Epithelial cell of prostate (primary cell): ENCODE measurements around the gene KIRREL3.

Experiments used
- DNase-seq: peaks from one replicate; pipeline ENCODE4 v3.0.0-alpha.2; 2011; ENCODE audit warnings: low read depth, low spot score
- H3K27ac ChIP-seq: fragments of 450-650 bp; 2 replicates; pipeline ENCODE4 v1.5.1; 2017; ENCODE audit warnings: mild to moderate bottlenecking

Gene KIRREL3

DNA sequence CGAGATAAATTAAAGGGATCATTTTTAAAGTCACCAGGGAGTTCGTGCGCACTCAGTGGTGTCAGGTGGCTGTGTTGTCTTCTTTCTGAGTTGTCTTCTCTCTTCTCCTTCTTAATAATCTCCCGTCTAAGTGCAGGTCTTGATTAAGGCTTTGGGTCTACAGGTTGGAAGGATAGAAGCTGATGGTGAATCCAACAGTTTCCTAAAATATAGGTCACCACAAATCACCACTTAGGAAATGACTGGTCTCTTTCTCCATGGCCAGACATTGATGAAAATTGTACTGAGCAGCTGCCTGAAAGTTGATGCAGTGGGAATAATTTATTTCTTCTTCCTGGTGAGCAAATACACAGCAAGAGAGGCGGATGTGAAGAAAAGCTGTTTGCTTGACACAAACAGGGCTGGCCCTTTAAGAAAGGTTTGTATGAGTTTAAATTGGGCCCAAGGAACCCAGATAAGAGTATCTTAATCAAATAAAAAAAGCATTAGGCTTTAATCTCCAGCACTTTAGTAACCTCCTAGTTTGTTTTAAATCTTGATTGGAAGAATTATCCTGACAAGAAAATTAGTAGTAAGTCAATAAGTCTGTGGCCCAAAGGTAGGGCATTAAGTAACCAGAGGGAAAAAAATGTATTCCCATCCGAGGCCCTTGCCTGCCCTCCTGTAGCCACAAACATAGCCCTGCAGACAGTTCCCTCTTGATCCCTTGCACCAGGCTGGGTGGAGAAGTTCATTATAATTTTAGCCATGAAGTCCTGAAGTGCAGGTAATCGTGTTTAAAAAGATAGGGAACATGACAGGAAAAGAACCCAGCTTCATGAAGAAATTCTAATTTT lies 245.8 kb downstream of the KIRREL3 start:
- DNase-seq = no peak
- no peak overlapping the region for H3K27ac ChIP-seq

GRCh38 chr11:126753990-126754389 lies 246.6 kb downstream of the KIRREL3 start:
- H3K27ac ChIP-seq = no peak overlapping the region
- DNase-seq = no peak

DNA sequence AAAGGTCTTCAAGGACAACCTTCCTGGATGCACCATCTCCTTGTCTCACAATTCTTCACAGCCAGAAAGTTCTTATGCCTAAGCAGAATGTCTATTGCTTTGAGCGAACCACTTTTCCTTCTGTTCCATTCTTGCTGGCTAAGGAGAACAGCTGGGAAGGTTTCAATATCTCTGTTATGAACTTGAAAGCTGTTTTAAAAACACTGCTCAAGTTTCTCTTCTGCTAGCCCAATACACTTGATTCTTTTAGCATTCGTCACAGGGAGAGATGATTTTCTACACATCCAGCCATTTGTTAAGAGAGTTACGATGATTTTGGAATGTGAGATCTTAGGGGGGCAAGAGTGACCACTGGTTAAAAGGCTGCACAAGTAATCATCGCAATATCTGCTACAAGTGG lies 249.3 kb downstream of the KIRREL3 start:
- DNase-seq = no peak
- H3K27ac ChIP-seq = no peak overlapping the region

GRCh38 chr11:126748793-126749192 lies 251.8 kb downstream of the KIRREL3 start:
- H3K27ac ChIP-seq = no peak overlapping the region
- DNase-seq = no peak

- no peak for DNase-seq
- H3K27ac ChIP-seq = no peak overlapping the region
These were observed 252.3 kb downstream of the KIRREL3 start for GRCh38 chr11:126748100-126748791.

- no peak overlapping the region for H3K27ac ChIP-seq
These were observed 253.3 kb downstream of the KIRREL3 start for GRCh38 chr11:126747315-126747714.

DNA sequence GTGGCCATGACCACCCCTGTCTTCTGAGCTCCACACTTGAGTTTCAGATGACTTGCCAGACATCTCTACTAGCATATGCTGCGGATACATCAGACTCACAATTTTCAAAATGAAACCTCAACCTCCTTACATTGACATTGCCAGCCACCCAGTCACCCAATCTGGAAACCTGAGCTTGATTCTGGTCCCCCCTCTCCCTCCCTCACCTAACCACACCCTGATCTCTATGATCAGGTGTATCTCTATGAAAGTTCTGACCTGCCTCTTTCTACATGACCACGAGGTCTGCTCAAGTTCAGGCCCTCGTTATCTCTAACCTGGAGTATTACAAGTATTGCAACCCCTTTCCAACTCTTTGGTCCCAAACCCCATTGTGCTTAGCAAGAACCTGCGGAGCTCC lies 254.1 kb downstream of the KIRREL3 start:
- no peak for DNase-seq
- H3K27ac ChIP-seq = no peak overlapping the region

More at GRCh38 chr11:126747315-126747714, 253.3 kb downstream of the KIRREL3 start:
- no peak for DNase-seq

DNA sequence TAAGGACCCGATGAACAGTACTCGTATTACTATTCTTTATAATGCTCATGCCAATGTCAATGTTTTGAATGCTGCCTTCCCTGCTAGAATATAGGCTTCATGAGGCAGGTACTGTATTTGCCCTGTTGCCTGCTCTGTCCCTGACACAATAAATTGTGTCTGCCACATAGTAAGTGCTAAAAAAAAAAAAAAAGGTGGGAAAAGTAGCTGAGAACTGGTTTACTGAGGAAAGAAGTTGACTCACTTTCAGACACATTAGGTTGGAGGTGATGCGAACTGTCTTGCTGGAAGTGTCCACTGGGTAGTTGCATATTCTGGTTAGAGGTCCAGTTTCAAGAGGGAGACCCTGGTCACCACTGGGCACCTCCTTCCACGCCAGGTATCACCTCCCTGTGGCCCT lies 255.9 kb downstream of the KIRREL3 start:
- DNase-seq = no peak
- H3K27ac ChIP-seq = no peak overlapping the region

- H3K27ac ChIP-seq = no peak overlapping the region
- DNase-seq = no peak
These were observed 256.9 kb downstream of the KIRREL3 start for GRCh38 chr11:126743628-126744027.

DNA sequence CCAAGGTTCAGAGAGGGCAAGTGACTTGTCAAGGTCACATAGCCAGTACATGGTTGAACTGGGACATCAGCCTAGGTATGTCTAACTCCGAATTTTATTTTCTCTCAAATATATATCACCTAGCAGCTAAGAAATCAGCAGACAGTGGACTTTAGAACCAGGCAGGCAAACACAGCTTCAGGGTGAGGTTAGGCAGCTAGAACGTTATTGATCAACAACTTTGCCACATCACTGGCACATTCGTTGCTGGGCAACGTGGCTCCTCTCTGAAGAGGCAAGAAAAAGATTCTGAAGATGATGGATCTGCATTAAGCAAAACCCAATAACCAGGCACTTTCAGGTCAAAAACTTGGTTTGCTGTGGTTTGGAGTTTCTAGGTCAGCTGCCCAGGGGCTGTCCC lies 258.0 kb downstream of the KIRREL3 start:
- H3K27ac ChIP-seq = no peak overlapping the region
- DNase-seq = no peak

DNA sequence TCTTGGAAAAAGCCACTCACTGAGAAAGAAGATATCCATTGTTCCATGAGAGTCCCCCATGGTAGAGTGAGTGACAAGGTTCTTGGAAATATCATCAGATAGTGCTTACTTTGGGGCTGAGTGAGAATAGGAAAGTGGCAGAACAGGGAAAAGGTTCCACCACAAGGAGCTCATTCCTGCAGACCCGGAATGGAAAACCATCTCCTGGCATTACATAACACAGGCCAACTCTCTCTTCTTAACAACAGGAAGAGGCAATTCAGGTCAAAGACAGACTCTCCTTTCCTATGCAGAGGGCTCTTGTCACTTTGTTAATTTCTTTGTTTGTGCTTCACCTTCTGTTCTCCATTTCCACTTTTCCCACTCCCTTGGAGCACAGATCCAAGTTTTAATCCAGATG lies 259.7 kb downstream of the KIRREL3 start:
- DNase-seq = no peak
- no peak overlapping the region for H3K27ac ChIP-seq

DNA sequence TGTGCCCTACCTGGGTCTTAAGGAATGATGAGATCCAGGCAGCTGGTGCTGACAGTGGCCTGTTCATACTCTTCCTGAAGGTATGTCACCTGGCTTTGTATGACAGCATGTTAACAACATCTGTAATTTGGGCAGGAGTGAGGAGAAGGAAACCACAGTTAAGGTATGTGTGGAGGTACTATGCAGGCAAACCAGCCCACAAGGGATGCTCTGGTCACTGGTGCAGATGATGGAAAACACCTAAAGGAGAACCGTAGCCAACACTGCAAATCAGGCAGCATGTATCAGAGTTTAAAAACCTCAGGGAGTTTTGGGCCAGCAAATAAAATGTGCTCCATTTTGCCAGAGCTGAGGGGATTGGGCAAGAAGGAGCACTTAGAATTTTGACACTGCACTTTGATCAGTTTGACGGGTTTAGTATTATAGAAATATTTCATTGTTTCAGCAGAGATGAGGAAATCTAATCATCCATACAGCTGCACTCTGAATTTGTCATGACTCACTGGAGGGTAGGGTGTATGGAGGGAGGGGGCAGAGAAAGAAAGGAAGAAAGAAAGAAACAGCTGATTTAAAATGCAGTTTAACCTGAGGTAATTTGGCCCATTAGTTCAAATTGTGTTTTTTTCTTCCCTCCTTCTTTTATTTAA lies 260.9 kb downstream of the KIRREL3 start:
- DNase-seq = no peak
- H3K27ac ChIP-seq = no peak overlapping the region

DNA sequence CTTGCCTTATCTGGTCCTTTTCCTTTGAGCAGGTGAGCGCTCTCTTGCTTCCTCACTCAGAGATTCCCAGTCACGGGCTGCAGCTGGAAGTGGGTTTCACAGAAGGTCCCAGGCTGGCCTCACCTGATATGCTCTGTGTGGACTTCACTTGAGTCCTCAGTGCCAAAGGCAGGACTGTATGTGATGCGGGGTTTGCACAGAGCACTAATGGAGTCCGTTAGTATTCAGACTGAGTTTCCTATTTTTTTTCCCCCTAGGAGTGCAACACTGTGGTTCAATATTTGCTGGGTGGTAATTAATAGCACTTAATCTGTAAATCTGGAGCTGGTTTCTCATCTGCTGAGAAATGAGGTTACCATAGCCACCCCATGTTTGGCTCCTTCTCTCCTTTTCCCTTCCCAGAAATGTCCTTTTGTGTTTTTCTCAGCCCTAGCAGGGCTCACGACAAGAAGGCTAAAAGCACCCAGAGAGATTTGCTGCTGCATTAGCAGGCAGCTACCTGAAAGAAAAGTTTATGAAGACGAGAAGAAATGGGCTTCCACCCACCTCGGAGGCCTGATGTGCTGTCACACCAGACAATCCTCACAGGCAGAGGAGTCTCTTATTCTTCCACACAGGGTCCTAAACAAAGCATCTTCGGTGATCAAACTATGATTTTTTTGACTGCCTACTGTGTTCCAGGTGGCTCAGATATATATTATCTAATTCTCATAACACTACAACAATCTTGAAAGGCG lies 262.1 kb downstream of the KIRREL3 start:
- no peak overlapping the region for H3K27ac ChIP-seq
- DNase-seq = no peak

DNA sequence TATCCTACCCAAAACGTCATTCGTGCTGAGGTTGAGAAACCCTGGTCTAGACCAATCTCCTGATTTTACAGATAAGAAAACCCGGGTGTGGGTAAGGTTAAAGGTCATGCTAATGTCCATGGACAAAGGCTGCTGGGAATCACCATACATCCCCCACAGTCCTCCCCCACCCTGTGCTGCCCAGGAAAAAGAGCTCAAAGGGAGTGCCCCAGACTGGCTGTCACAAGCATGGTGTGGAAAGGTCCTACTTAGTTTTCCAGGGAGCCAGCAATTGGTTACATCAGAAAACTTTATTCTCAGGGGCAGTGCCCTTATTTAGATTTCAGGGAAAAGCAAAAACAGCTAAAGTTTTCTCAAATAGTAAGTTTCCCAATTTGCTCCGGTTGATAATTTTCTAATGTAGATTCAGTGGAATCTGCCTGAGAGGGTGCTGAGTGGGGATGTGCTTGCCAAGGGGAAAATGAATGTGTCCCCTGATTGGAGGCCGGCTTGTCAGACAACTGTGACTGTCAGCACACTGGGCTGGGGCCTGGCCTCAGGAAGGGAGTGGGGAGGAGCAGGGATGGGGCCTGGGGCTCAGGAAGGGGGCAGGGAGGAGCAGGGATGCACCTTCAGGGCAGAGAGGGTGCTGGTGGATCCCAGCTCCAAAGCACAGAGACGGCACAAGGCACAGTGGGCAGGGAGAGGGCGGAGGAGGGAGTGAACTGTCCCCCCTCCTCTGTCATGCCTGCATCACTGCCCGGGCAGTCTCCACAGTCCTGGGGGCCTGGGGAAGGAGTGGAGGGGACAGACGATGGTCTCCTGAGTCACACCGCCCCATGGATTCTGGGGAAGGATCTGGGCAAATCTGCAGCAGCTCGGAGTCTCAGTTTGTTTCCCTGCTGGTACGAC lies 263.6 kb downstream of the KIRREL3 start:
- no peak for DNase-seq
- no peak overlapping the region for H3K27ac ChIP-seq

GRCh38 chr11:126734752-126735151 lies 265.8 kb downstream of the KIRREL3 start:
- no peak for DNase-seq
- no peak overlapping the region for H3K27ac ChIP-seq

DNA sequence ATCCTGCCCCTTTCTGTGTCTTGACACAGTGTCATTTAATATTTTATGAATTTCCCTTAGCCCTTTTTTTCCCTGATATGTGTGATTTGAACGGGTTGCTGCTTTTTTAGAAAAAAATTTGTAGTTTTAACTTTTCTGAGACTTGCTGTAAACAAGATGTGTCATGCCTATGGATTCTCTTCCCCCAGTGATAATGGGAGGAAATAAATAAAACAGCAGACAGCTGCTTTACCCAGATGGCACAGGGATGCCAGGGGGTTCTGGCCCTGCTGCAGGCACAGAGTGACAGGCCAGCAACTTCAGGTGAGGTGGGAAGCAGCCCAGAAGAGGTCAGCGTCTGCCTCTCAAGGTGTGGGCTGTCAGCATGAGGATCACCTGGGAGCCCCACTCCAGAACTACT lies 266.9 kb downstream of the KIRREL3 start:
- no peak overlapping the region for H3K27ac ChIP-seq
- DNase-seq = no peak

DNA sequence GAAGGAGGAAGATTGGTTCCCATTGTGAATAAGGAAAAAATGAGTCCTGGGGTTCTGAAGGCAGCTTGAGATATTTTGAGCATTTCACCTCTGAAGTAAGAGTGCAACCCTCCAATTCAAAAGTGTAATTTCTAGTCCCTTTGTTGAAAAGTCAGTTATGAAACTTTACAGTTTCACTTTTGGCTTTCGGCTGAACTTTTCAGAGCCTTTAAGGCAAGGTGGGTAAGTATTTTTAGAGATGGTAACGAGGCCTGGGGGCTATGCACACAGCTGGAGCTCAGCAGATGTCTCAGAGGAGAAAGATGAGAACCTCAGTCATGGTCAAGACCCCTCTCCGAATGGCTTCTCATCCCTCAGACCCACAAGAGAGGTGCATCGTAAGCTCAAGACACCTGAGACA lies 267.6 kb downstream of the KIRREL3 start:
- DNase-seq = no peak

GRCh38 chr11:126731576-126732142 lies 268.9 kb downstream of the KIRREL3 start:
- H3K27ac ChIP-seq = no peak overlapping the region
- no peak for DNase-seq

More for the DNA sequence above, 267.6 kb downstream of the KIRREL3 start:
- no peak overlapping the region for H3K27ac ChIP-seq

- no peak for DNase-seq
- H3K27ac ChIP-seq = no peak overlapping the region
These were observed 273.2 kb downstream of the KIRREL3 start for GRCh38 chr11:126727381-126727780.
